MM.1S (cell line): ENCODE measurements around the gene LIX1.

ENCODE experiments used
- EZH2 ChIP-seq: fragments of 300-600 bp; sonication (generic); optimal IDR thresholded peaks from 2 replicates; pipeline ENCODE3; 2017; ENCODE audit warnings: low read depth, mild to moderate bottlenecking, antibody characterized with exemption, low read length, mixed read lengths
- EZH2phosphoT487 ChIP-seq: fragments of 300-600 bp; sonication (generic); IDR thresholded peaks from 2 replicates; pipeline ENCODE4 v1.6.1; 2018; ENCODE audit warnings: antibody characterized with exemption, low read length
- TF ChIP-seq, protein P1 (sequence below): fragments of 300-600 bp; sonication (generic); IDR thresholded peaks from 2 replicates; pipeline ENCODE4 v1.5.1; 2016; ENCODE audit warnings: antibody characterized with exemption, low read length, mixed read lengths

DNA sequence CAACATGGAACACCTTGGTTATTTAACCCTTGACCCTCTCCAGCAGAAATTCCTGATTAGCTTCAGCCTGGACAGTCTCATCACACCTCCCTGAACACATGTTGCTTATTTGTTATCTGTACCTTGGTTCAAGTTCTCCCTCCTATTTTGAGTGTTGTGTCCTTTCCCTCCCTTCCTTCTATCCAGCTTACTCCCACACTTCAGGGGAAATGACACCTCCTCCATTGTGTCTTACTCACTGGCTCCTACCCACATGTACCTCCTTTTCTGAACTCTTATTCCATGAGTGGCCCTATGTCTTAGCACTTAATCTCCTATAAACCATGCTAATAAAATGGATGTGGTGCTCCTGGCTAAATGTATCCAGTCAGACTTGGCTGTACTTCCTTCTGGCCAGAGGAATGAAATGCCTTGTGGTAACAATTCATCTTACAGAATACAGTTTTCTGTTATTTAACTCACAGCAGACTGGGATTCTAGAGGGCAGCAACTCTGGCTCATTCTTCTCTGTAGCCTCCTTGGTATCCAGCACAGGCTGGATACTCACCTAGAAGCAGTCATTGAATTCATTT lies 11.2 kb downstream of the LIX1 start:
- TF ChIP-seq, protein P1, sequence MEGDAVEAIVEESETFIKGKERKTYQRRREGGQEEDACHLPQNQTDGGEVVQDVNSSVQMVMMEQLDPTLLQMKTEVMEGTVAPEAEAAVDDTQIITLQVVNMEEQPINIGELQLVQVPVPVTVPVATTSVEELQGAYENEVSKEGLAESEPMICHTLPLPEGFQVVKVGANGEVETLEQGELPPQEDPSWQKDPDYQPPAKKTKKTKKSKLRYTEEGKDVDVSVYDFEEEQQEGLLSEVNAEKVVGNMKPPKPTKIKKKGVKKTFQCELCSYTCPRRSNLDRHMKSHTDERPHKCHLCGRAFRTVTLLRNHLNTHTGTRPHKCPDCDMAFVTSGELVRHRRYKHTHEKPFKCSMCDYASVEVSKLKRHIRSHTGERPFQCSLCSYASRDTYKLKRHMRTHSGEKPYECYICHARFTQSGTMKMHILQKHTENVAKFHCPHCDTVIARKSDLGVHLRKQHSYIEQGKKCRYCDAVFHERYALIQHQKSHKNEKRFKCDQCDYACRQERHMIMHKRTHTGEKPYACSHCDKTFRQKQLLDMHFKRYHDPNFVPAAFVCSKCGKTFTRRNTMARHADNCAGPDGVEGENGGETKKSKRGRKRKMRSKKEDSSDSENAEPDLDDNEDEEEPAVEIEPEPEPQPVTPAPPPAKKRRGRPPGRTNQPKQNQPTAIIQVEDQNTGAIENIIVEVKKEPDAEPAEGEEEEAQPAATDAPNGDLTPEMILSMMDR = no peak
- no peak for TF ChIP-seq EZH2
- TF ChIP-seq EZH2phosphoT487 = no peak
